CD14-positive monocyte (primary cell): ENCODE data around the gene ZNF697. TPM values are rescaled to one million over a fixed set of nuclear protein-coding genes. Genes with fewer than 3 reads are reported as not detected.

Experiments
- DNase-seq, 3 donors: peaks; one replicate each; pipeline ENCODE4 v3.0.0-alpha.2; 2011 to 2022
- H2AFZ ChIP-seq: 2 replicates; pipeline ENCODE4 v1.6.0; 2012; ENCODE audit warnings: mild to moderate bottlenecking, low read depth, low read length, inconsistent platforms; ENCODE audit not compliant: insufficient read depth, poor library complexity, severe bottlenecking
- H3K27ac ChIP-seq, 2 donors: 1 replicate in 1 of 2; 2 replicates in 1 of 2; pipeline ENCODE4 v1.5.1; 2012 to 2013; ENCODE audit warnings: low read length in 2 of 2, control low read depth in 1 of 2, inconsistent platforms in 1 of 2, low read depth in 1 of 2, mild to moderate bottlenecking in 1 of 2
- H3K27me3 ChIP-seq, 2 donors: one replicate each; pipeline versions ENCODE4 v1.6.0 to v1.6.1; 2011 to 2013; ENCODE audit warnings: low read length in 2 of 2; ENCODE audit not compliant: control insufficient read depth in 2 of 2, insufficient read depth in 2 of 2
- H3K36me3 ChIP-seq, 2 donors: replicated peaks in 1 of 2; 1 replicate in 1 of 2; 2 replicates in 1 of 2; pipeline versions ENCODE4 v1.5.1 to v1.6.1; 2012 to 2013; ENCODE audit warnings: low read length in 2 of 2, control low read depth in 1 of 2, inconsistent platforms in 1 of 2, mild to moderate bottlenecking in 1 of 2; ENCODE audit not compliant: insufficient read depth in 2 of 2, control insufficient read depth in 1 of 2
- H3K4me1 ChIP-seq, 2 donors: 1 replicate in 1 of 2; 2 replicates in 1 of 2; pipeline versions ENCODE4 v1.5.1 to v1.6.1; 2012 to 2013; ENCODE audit warnings: low read length in 2 of 2, control low read depth in 1 of 2, inconsistent platforms in 1 of 2, mild to moderate bottlenecking in 1 of 2, moderate library complexity in 1 of 2; ENCODE audit not compliant: insufficient read depth in 2 of 2, control insufficient read depth in 1 of 2
- H3K4me2 ChIP-seq: replicated peaks from 2 replicates; pipeline ENCODE3; 2012; ENCODE audit warnings: low read length, moderate library complexity, mild to moderate bottlenecking; ENCODE audit not compliant: poor library complexity, severe bottlenecking; ENCODE audit errors: extremely low read depth
- H3K4me3 ChIP-seq, 3 experiments: fragments of 200-600 bp in 1 of 3; sonication (generic) in 1 of 3; replicated peaks in 1 of 3; 1 replicate in 2 of 3; 2 replicates in 1 of 3; pipeline ENCODE4 v1.5.1; 2011 to 2013; ENCODE audit warnings: low read length in 3 of 3, mild to moderate bottlenecking in 3 of 3, control low read depth in 2 of 3, low read depth in 2 of 3, inconsistent platforms in 1 of 3, moderate library complexity in 1 of 3
- H3K79me2 ChIP-seq: 2 replicates; pipeline ENCODE4 v1.6.0; 2012; ENCODE audit warnings: mild to moderate bottlenecking, control low read depth, inconsistent platforms, low read length, moderate library complexity; ENCODE audit not compliant: insufficient read depth
- H3K9ac ChIP-seq: 2 replicates; pipeline ENCODE4 v1.6.0; 2017; ENCODE audit warnings: low read length, mild to moderate bottlenecking; ENCODE audit not compliant: insufficient read depth, poor library complexity, severe bottlenecking
- H3K9me3 ChIP-seq, 2 donors: replicated peaks in 1 of 2; 1 replicate in 1 of 2; 2 replicates in 1 of 2; pipeline versions ENCODE4 v1.5.1 to v1.6.1; 2012 to 2013; ENCODE audit warnings: low read length in 2 of 2, control low read depth in 1 of 2; ENCODE audit not compliant: control insufficient read depth in 1 of 2, insufficient read depth in 1 of 2
- H4K20me1 ChIP-seq: 2 replicates; pipeline ENCODE4 v1.6.0; 2012; ENCODE audit warnings: mild to moderate bottlenecking, low read length, control low read depth, moderate library complexity; ENCODE audit not compliant: insufficient read depth
- H3K27ac Mint-ChIP-seq, 7 donors: one replicate each; pipeline ENCODE4 v1.8.0; 2020; ENCODE audit warnings: mild to moderate bottlenecking in 7 of 7, mixed read lengths in 7 of 7, moderate library complexity in 6 of 7, inconsistent platforms in 2 of 7
- H3K27me3 Mint-ChIP-seq, 3 donors: one replicate each; pipeline ENCODE4 v1.8.0; 2021 to 2022; ENCODE audit warnings: low read depth in 3 of 3, mild to moderate bottlenecking in 3 of 3, mixed read lengths in 3 of 3, moderate library complexity in 3 of 3, inconsistent platforms in 1 of 3
- H3K36me3 Mint-ChIP-seq, 2 donors: one replicate each; pipeline ENCODE4 v1.8.0; 2020; ENCODE audit warnings: mixed read lengths in 2 of 2, inconsistent platforms in 1 of 2, mild to moderate bottlenecking in 1 of 2
- H3K4me1 Mint-ChIP-seq: one replicate; pipeline ENCODE4 v1.8.0; 2020; ENCODE audit warnings: mild to moderate bottlenecking, mixed read lengths
- H3K4me3 Mint-ChIP-seq, 2 donors: one replicate each; pipeline ENCODE4 v1.8.0; 2020; ENCODE audit warnings: mild to moderate bottlenecking in 2 of 2, mixed read lengths in 2 of 2, moderate library complexity in 1 of 2
- H3K9me3 Mint-ChIP-seq, 7 donors: one replicate each; pipeline ENCODE4 v1.8.0; 2020 to 2022; ENCODE audit warnings: mixed read lengths in 7 of 7, mild to moderate bottlenecking in 6 of 7, moderate library complexity in 6 of 7, inconsistent platforms in 2 of 7
- CTCF ChIP-seq: fragments of 200-600 bp; IDR thresholded peaks from one replicate; pipeline ENCODE4 v1.8.0; 2022; ENCODE audit warnings: antibody characterized with exemption, mild to moderate bottlenecking
- WGBS: methylation state at CpG from one replicate; pipeline ENCODE4 v1.1.5; 2013; ENCODE audit warnings: missing lambda C conversion rate; ENCODE audit not compliant: insufficient coverage; 5-methylcytosine and 5-hydroxymethylcytosine counted together
- intact Hi-C, 2 donors: fragments of 100-400 bp; cut with micrococcal nuclease; formaldehyde crosslinking; loops; one replicate each; pipeline versions ENCODE4 v1.15.0 to v1.15.1; 2023
- polyA plus RNA-seq, 3 donors: library from polyadenylated mRNA; depleted of rRNA in 1 of 3; unstranded in 2 of 3; stranded (reverse) in 1 of 3; fragments of 300-500 nt in 2 of 3; fragments of >200 nt in 1 of 3; fragmentation: Illumina TruSeq in 2 of 3; gene quantifications; 1 replicate in 2 of 3; 2 replicates in 1 of 3; pipeline ENCODE4 v1.2.3, GENCODE V29; 2012 to 2021

Gene ZNF697
- polyA plus RNA-seq, 3 donors = 0.37 to 3.1 (median 0.49) TPM

DNA sequence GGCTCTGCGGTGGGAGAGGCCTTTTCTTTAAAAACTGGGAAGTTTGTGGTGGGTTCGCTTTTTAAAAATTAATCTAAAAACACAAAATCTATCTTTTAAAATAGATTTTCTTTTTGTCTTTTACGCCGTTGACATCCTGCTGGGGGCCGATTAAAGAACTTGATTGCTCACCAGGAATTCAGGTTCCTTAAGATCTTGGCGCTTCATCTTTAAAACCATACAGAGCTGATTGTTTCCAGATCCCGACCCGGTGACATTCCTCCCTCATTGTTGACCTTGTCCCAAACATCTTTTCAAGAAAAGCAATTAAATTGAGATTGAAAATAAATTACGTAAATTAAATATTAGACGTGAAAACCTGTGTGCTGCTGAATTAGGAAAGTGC, 546 bp upstream of the ZNF697 start:
- intact Hi-C loops = no loop called here
- Histone ChIP-seq H3K27me3 (peaks cover 35 to 52% of the 10 kb centered on the region in 2 donors), H3K4me2 (peak overlapping the region; percentile 90), H3K79me2 (peaks cover 34% of the 10 kb centered on the region), H3K4me3 (peak overlapping the region; percentile 91 to 95 (median 93)), H3K9me3 (no peaks in the 10 kb centered on the region), H2AFZ (peak overlapping the region; percentile 94), H3K4me1 (peaks cover 29 to 33% of the 10 kb centered on the region in 2 donors), H3K9ac (peak overlapping the region; percentile 79), H4K20me1 (peaks cover 8% of the 10 kb centered on the region), H3K27ac (no peak overlapping the region), H3K36me3 (no peaks in the 10 kb centered on the region)
- 13% methylated on average over 5 of the region's 10 CpGs for WGBS
- DNase-seq = no peak
- Mint-ChIP-seq H3K36me3 (peaks cover 8 to 9% of the 10 kb centered on the region in 2 donors), H3K9me3 (peaks cover 0 to 6% (median 0%) of the 10 kb centered on the region in 7 donors), H3K4me1 (peaks cover 40% of the 10 kb centered on the region), H3K4me3 (peak overlapping the region; percentile 95 to 98), H3K27ac (peak overlapping the region in 6 of 7 donors; percentile 21 to 91 (median 69)), H3K27me3 (peaks cover 32 to 45% (median 35%) of the 10 kb centered on the region in 3 donors)
- no peak for TF ChIP-seq CTCF

DNA sequence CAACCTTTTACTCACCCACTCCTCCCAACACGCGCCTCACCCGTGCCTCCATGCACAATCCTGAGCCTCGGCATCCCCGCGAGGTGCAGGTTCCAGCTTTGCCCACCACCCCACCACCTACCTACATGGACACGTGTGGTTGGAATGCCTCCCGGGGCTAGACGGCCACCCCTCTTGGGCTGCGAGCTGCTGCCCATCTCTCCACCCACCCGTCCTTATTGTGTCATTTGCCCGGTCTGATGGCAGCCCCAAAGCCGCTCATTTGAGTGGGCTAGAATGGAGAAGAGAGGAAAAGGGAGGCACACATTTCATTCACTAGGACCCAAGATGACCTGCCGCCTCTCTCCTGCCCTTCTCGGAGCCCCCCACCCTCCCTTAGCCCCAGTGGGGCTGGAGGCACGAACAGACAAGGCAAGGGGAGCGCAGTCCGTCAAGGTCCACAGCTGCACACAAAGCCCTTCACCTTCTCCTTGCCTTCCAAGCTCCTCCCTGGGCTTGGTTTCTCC, 785 bp downstream of the ZNF697 start:
- peaks cover 29 to 33% of the 10 kb centered on the region in 2 donors for H3K4me1 ChIP-seq
- Mint-ChIP-seq H3K4me3 (peak overlapping the region; percentile 95 to 98), H3K36me3 (peaks cover 14 to 17% of the 10 kb centered on the region in 2 donors), H3K4me1 (peaks cover 43% of the 10 kb centered on the region), H3K27me3 (peaks cover 29 to 34% (median 33%) of the 10 kb centered on the region in 3 donors), H3K9me3 (peaks cover 0 to 6% (median 0%) of the 10 kb centered on the region in 7 donors), H3K27ac (peak overlapping the region; percentile 90 to 98 (median 94))
- peaks cover 18% of the 10 kb centered on the region for H4K20me1 ChIP-seq
- H3K9me3 ChIP-seq = no peaks in the 10 kb centered on the region
- peak overlapping the region; percentile 81 to 87 for H3K27ac ChIP-seq
- DNase-seq = peak in 1 of 3 donors; percentile 14
- peak overlapping the region; percentile 90 for H3K4me2 ChIP-seq
- H3K9ac ChIP-seq = peak overlapping the region; percentile 79
- H3K27me3 ChIP-seq = peaks cover 29 to 38% of the 10 kb centered on the region in 2 donors
- H3K79me2 ChIP-seq = peaks cover 42% of the 10 kb centered on the region
- H3K36me3 ChIP-seq = peaks cover 0 to 3% of the 10 kb centered on the region in 2 donors
- H3K4me3 ChIP-seq = peak overlapping the region; percentile 91 to 95 (median 93)
- intact Hi-C loops = no loop called here
- WGBS = 10% methylated on average over 11 of the region's 18 CpGs
- no peak for TF ChIP-seq CTCF
- H2AFZ ChIP-seq = peak overlapping the region; percentile 94
